WI38 (cell line): ENCODE data around the gene NEURL1B.

Source experiments
- H3K4me3 ChIP-seq: 2 replicates; pipeline ENCODE4 v1.5.1; 2011; ENCODE audit warnings: low read depth, mild to moderate bottlenecking, control low read depth, low read length
- TF ChIP-seq, protein P1 (sequence below): IDR thresholded peaks from 2 replicates; pipeline ENCODE4 v1.5.1; 2012; ENCODE audit warnings: low read depth, mild to moderate bottlenecking, control low read depth, low read length

The NEURL1B gene

DNA sequence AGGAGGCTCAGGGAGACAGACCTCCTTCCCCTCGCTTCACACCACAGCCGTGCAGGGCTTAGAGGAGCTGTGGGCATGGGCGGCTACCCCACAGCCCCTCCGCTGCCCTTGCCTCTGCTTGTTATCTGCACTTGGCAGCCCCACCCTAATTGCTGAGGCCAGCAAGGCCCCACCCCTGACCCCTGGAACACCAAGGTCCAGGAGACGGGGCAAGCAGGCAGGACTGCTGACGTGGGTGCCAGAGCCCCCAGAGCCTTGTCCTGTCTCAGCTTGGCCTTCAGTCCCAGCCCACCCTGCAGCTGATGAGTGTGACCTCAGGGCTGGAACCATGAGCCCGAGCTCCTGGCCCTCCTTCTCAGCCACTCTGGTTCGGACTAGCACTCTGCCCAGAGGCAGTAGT lies 29.1 kb upstream of the NEURL1B start:
- H3K4me3 ChIP-seq: no peak overlapping the region
- TF ChIP-seq, protein P1, sequence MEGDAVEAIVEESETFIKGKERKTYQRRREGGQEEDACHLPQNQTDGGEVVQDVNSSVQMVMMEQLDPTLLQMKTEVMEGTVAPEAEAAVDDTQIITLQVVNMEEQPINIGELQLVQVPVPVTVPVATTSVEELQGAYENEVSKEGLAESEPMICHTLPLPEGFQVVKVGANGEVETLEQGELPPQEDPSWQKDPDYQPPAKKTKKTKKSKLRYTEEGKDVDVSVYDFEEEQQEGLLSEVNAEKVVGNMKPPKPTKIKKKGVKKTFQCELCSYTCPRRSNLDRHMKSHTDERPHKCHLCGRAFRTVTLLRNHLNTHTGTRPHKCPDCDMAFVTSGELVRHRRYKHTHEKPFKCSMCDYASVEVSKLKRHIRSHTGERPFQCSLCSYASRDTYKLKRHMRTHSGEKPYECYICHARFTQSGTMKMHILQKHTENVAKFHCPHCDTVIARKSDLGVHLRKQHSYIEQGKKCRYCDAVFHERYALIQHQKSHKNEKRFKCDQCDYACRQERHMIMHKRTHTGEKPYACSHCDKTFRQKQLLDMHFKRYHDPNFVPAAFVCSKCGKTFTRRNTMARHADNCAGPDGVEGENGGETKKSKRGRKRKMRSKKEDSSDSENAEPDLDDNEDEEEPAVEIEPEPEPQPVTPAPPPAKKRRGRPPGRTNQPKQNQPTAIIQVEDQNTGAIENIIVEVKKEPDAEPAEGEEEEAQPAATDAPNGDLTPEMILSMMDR: no peak

DNA sequence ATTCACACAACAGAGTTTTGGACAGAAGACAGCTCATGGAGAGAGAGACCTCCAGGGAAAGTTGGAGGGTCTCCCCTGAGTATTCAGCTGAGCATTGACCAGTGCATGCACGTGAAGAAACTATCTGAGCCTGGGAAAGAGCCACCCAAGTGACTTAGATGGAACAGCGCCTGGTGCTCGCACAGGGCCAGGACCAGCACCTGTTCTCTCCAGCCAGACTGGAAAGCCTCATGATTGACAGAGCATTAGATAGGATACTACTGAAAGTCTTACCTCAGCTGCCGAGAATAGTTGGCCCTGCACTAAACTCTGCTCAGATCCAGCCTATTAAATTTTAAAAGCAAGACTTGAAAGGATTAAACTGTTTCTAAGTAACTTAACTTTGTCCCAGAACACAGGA lies 28.3 kb upstream of the NEURL1B start:
- H3K4me3 ChIP-seq: no peak overlapping the region

DNA sequence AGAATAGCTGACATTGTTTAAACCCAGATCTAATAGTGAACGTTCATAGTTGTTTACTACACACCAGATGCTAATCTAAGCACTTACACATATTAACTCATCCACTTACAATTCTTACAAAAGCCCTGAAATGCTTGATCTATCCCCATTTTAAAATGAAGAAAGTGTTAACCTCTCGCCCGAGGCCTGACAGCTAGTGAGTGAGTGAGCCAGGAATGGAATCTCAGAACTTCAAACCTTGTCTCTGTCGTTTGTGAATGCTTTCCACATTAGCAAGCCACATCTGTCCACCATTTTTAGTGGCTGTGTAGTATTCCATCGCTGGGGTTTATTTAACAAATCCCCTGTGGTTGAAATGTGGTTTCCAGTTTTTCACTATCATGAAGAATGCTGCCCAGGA lies 24.9 kb upstream of the NEURL1B start:
- TF ChIP-seq, protein P1: no peak
- no peak overlapping the region for H3K4me3 ChIP-seq

More for the DNA sequence above, 28.3 kb upstream of the NEURL1B start:
- TF ChIP-seq, protein P1: no peak

DNA sequence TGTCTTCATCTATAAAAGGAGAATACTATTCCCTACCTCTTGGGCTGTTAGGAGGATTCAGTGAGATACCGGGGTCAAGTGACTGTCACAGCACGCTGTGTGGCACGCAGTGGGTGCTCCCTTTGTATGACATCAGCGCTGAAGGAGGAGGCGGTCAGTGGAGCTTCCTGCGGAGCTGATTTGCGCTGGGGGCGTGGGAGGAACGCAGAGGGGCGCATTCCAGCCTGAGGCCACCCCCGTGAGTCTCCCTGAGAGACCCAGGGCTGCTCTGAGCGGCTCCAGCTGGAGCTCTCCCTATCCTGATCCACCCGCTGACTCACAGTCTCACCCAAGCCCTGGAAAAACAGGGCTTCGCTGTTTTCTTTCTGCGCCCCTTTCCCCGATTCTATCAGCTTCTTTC lies 24.3 kb upstream of the NEURL1B start:
- no peak overlapping the region for H3K4me3 ChIP-seq
- TF ChIP-seq, protein P1: no peak

DNA sequence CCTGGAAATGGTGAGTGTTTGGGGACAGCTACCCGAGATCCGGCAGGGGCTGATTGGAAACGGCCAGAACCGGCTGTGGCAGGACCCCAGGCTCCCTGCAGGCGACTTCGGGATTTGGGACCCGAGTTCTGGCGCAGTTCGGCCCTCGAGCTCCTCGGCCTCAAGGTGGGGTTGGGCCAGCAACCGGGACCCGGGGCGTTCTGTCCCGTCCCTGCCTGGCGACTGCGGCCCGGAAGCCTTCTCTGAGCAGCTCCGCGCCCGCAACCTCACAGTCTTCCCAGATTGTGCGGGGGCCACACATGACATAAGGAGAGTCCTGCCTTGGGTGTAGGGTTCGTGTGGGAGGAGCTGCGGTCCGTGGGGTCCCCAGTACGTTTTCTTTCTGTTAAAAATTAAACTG lies 23.2 kb upstream of the NEURL1B start:
- no peak overlapping the region for H3K4me3 ChIP-seq
- TF ChIP-seq, protein P1: no peak

DNA sequence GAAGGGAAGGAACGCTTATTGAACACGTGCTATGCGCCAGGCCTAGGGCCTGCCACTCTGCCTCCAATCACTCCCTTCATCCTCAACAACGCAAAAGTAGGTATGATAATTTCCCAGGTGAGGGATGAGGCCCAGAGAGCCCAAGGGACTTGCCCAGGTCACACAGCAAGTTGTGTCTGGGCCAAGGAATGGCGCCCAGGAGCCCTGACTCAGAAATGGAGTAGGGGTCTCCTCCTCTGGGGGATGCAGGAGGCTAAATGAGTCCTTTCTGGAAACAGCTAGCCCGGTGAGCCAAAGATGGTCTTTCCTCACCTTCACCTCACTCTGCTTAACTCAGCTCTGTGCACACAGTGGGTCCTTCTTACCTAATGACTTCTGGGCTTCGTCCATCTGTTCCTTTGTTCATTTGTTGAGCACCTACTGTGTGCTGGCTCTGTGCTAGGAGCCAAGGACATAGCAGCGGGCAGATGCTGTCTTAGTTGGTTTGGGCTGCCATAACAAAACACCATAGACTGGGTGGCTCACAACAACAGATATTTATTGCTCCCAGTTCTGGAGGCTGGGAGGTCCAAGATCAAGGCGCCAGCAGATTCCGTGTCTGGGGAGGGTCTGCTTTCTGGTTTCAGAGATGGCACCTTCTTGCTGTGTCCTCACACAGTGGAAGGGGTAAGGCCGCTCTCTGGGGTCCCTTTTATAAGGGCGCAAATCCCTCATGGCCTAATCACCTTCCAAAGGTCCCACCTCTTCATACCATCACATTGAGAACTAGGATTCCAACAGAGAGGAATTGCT lies 22.3 kb upstream of the NEURL1B start:
- TF ChIP-seq, protein P1: no peak

DNA sequence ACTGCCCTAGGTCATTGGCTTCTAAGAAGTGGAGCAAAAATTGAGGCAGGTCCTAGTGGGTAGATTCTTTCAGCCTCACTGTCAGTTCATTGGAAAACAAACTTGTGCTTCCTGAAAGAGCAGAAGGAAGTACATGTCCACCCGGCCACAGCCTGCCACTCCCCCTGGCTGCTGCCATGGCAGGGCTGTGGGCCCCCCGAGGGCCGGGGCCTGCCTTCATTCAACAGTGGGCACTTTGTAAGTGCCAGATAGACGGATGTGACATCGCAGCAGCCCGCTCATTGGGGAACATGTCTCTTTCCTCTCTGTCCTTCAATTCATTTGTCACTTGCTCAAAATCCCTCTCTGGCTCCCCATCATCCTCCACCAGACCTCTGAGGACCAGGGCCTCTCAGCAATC lies 20.6 kb upstream of the NEURL1B start:
- TF ChIP-seq, protein P1: no peak
- no peak overlapping the region for H3K4me3 ChIP-seq

More for the DNA sequence above, 22.3 kb upstream of the NEURL1B start:
- H3K4me3 ChIP-seq: no peak overlapping the region
